Limb (tissue), 2 donors: ENCODE measurements around the gene ZBTB20.

Source experiments
- DNase-seq, 2 donors: peaks; one replicate each; pipeline ENCODE4 v3.0.0-alpha.2; 2016; ENCODE audit errors: extremely low spot score in 2 of 2

Gene ZBTB20

DNA sequence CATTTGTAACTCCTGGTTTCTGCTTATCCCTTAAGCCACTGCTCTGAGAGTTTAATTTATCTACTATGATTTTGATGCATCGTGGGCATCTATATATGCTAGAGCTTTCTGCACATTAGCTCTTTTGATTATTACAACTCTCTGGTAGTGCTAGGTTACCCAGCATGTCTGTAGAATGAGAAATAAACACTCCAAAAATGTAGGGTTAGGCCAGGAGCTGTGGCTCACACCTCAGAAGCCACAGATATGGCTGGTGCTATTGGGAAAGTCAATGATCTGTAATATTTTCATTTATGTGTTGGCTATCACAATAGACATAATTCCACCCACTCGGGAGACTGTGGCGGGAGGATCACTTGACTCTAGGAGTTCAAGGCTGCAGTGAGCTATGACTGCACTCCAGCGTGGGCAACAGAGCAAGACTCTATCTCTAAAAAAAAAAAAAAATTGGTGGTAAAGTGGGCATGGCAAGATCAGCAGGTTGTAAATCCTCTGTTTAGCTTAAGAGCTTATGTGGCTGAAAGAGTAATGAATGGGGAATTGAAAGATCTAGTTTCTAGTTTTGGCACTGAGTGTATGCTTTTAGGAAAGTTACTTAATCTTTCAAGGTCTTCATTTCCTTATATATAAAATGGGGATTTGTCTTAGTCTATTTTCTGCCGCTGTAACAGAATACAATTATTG lies 847.0 kb downstream of the ZBTB20 start:
- DNase-seq: no peak

- no peak for DNase-seq
Measured at GRCh38 chr3:114299421-114299820, 847.7 kb downstream of the ZBTB20 start.

DNA sequence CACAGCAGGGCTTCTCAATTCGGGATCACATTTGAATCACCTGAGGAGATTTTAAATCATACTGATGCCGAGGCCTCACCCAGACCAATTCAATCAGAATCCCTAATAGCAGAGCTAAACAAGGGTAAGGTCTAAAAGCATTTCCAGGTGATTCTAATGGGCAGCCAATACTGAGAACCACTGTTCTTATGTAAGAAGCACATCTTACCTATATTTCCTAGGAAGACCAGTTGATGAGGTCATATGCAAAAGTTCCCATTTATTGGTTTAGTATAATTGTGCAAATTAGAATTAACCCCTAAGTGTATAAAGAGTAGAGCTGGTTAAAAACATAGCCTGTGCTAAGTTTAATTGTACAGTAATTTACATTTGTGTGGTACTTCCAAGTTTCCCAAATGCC lies 851.1 kb downstream of the ZBTB20 start:
- DNase-seq: no peak

GRCh38 chr3:114294940-114295480 lies 852.1 kb downstream of the ZBTB20 start:
- no peak for DNase-seq

- DNase-seq: no peak
Measured at GRCh38 chr3:114293838-114294535, 853.1 kb downstream of the ZBTB20 start, which contains the start of gene TIGIT. TIGIT (plus strand) TSS chr3:114294028; CDS start chr3:114294062, 34 bp downstream.

GRCh38 chr3:114290911-114291901 lies 855.9 kb downstream of the ZBTB20 start:
- peak in 1 of 2 donors; percentile 52 for DNase-seq

DNA sequence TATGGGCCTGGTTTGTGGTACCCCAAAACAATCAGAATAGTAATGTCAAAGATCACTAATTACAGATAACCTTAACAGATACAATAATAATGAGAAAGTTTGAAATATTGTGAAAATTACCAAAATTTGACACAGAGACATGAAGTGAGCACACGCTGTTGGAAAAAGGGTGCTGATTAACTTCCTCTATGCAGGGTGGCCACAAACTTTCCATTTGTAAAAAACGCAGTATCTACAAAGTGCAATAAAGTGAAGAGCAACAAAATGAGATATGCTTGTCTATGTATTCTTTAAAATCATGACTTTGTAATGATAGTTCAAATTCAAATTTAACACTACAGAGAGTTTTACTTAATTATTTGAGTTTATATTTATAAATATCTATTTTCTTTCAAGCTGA lies 860.8 kb downstream of the ZBTB20 start:
- DNase-seq: no peak

- no peak for DNase-seq
Measured at GRCh38 chr3:114285648-114286230, 861.3 kb downstream of the ZBTB20 start.

DNA sequence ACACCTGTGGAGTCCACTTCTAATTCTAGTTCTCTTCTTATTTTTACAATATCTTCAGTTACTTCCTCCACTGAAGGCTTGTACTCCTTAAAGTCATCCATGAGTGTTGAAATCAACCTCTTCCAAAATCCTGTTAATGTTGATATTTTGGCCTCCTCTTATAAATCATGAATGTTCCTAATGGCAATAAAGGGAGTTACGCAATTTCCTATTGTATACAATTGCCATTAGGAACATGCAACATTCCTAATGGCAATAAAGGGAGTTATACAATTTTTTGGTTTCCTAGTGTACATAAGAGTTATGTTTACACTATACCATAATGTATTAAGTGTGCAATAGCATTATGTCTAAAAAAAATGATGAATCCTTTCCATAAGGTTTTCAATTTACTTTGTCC lies 862.4 kb downstream of the ZBTB20 start:
- no peak for DNase-seq
